Measurements from ENCODE around the gene BHMT.
A peak's percentile ranks its signal among the peaks of the same experiment; 100 is the strongest.

BHMT gene

GRCh38 chr5:79111387-79111959 lies at the start of gene BHMT:
TSS of gene BHMT (plus strand) at chr5:79111809. CDS start at chr5:79111886, 77 bp downstream.
- no peak for DNase-seq

GRCh38 chr5:79062436-79062835 lies 49.2 kb upstream of the BHMT start:
- DNase-seq, result peak; percentile 54

- DNase-seq, result peak; percentile 55
Measured at GRCh38 chr5:79069488-79070349, 41.9 kb upstream of the BHMT start, which contains the start of the genes BHMT2 and DMGDH. TSS of gene BHMT2 (plus strand) at chr5:79069767. CDS start at chr5:79069783, 16 bp downstream. TSS of gene DMGDH (minus strand) at chr5:79069674. CDS start at chr5:79069620, 54 bp downstream.

- DNase-seq, result peak; percentile 62
Measured at GRCh38 chr5:79070350-79070667, 41.3 kb upstream of the BHMT start.

- peak; percentile 74 for DNase-seq
Measured at GRCh38 chr5:79074641-79075040, 37.0 kb upstream of the BHMT start.

GRCh38 chr5:79075646-79076426 lies 35.8 kb upstream of the BHMT start:
- DNase-seq, result peak; percentile 9

- peak; percentile 9 for DNase-seq
Measured at GRCh38 chr5:79076819-79077218, 34.8 kb upstream of the BHMT start.

- peak; percentile 29 for DNase-seq
Measured at GRCh38 chr5:79077680-79078365, 33.8 kb upstream of the BHMT start.

- no peak for DNase-seq
Measured at GRCh38 chr5:79080804-79081203, 30.8 kb upstream of the BHMT start.

- DNase-seq, result no peak
Measured at GRCh38 chr5:79081779-79082178, 29.8 kb upstream of the BHMT start.

GRCh38 chr5:79086116-79086515 lies 25.5 kb upstream of the BHMT start:
- no peak for DNase-seq

- DNase-seq, result no peak
Measured at GRCh38 chr5:79088507-79088906, 23.1 kb upstream of the BHMT start.

GRCh38 chr5:79091064-79091463 lies 20.5 kb upstream of the BHMT start:
- DNase-seq, result no peak

- DNase-seq, result no peak
Measured at GRCh38 chr5:79093762-79094161, 17.8 kb upstream of the BHMT start.

- DNase-seq, result no peak
Measured at GRCh38 chr5:79105868-79106267, 5.7 kb upstream of the BHMT start.

- DNase-seq, result peak; percentile 13
Measured at GRCh38 chr5:79107020-79107796, 4.4 kb upstream of the BHMT start.

- DNase-seq, result no peak
Measured at GRCh38 chr5:79108086-79108485, 3.5 kb upstream of the BHMT start.

GRCh38 chr5:79108792-79109191 lies 2.8 kb upstream of the BHMT start:
- DNase-seq, result no peak

GRCh38 chr5:79109527-79110492 lies 1.8 kb upstream of the BHMT start:
- DNase-seq, result no peak

GRCh38 chr5:79111960-79112702 lies 522 bp downstream of the BHMT start:
- no peak for DNase-seq

Data from fibroblast of upper back skin (primary cell).